BJ (cell line): ENCODE measurements around the gene FGD5. TPM values are rescaled to one million over a fixed set of nuclear protein-coding genes. Genes with fewer than 3 reads are reported as not detected.
"Not testable (repeated sequence)": the region's sequence is repeated elsewhere in the genome, so short reads cannot be mapped to it uniquely, and the experiment has no call there.

Experiments used
- CTCF ChIA-PET: fragments of 350-600 bp; formaldehyde crosslinking; extraction: SDS; loops from one replicate; lab custom pipeline; 2021; ENCODE audit warnings: antibody characterized with exemption, inconsistent platforms; lab: Yijun Ruan, JAX
- POLR2A ChIA-PET: fragments of 300-600 bp; sonication (Branson Sonifier 250); formaldehyde crosslinking; extraction: SDS; loops from one replicate; lab custom pipeline; 2021; ENCODE audit warnings: antibody characterized with exemption; lab: Charles Lee
- DNase-seq: peaks from one replicate; pipeline ENCODE4 v3.0.0-alpha.2; 2011; ENCODE audit warnings: low read depth
- H3K27me3 ChIP-seq: 2 replicates; pipeline ENCODE4 v1.6.0; 2011; ENCODE audit warnings: low read length; ENCODE audit not compliant: control insufficient read depth, insufficient read depth
- H3K36me3 ChIP-seq: 2 replicates; pipeline ENCODE4 v1.5.1; 2011; ENCODE audit warnings: low read length; ENCODE audit not compliant: control insufficient read depth, insufficient read depth
- H3K4me3 ChIP-seq: 2 replicates; pipeline ENCODE4 v1.5.1; 2011; ENCODE audit warnings: low read depth, mild to moderate bottlenecking, control low read depth, low read length
- CTCF ChIP-seq: IDR thresholded peaks from 2 replicates; pipeline ENCODE4 v1.5.1; 2011; ENCODE audit warnings: low read depth, mild to moderate bottlenecking, control low read depth, inconsistent platforms, low read length, moderate library complexity; ENCODE audit not compliant: insufficient read depth
- polyA plus RNA-seq: library from polyadenylated mRNA; depleted of rRNA; stranded (reverse); fragments of >200 nt; gene quantifications from 2 replicates; pipeline ENCODE4 v1.2.3, GENCODE V29; 2011

The FGD5 gene
- polyA plus RNA-seq, 1 experiment = not detected

GRCh38 chr3:14899993-14900618 is 81.3 kb downstream of the FGD5 start:
- no peak for TF ChIP-seq CTCF
- Histone ChIP-seq H3K27me3 (no peaks in the 10 kb centered on the region; the same call in 1 of the 2 replicates), H3K36me3 (no peaks in the 10 kb centered on the region), H3K4me3 (no peak overlapping the region)
- ChIA-PET POLR2A (no interaction called here), CTCF (no interaction called here)
- no peak for DNase-seq

GRCh38 chr3:14900881-14901873 is 82.4 kb downstream of the FGD5 start:
- TF ChIP-seq CTCF = no peak
- POLR2A ChIA-PET = no interaction called here
- Histone ChIP-seq H3K36me3 (no peaks in the 10 kb centered on the region), H3K4me3 (no peak overlapping the region), H3K27me3 (no peaks in the 10 kb centered on the region; the same call in 1 of the 2 replicates)
- CTCF ChIA-PET = no interaction called here
- no peak for DNase-seq

- CTCF ChIA-PET = no interaction called here
- no peak for TF ChIP-seq CTCF
- no peaks in the 10 kb centered on the region for H3K36me3 ChIP-seq
- H3K4me3 ChIP-seq = no peak overlapping the region
- H3K27me3 ChIP-seq = no peaks in the 10 kb centered on the region; the same call in 1 of the 2 replicates
- POLR2A ChIA-PET = no interaction called here
- no peak for DNase-seq
Observed at GRCh38 chr3:14902719-14903118, 84.0 kb downstream of the FGD5 start.

- POLR2A ChIA-PET, DNase-seq, H3K27me3 ChIP-seq, H3K36me3 ChIP-seq, H3K4me3 ChIP-seq: not testable (repeated sequence)
- CTCF ChIA-PET = interaction anchor here (1.5 kb wide), 1 partner anchor 18 kb away, joined by 5 read pairs; no protein-coding TSS in a partner anchor
Observed at GRCh38 chr3:14903501-14903900, 84.7 kb downstream of the FGD5 start.

GRCh38 chr3:14905055-14905657 is 86.4 kb downstream of the FGD5 start:
- no peak for DNase-seq
- CTCF ChIA-PET = interaction anchor here (0.6 to 1.7 kb wide), 3 partner anchors 9 to 123 kb away, joined by 3 read pairs; no protein-coding TSS in a partner anchor

More at GRCh38 chr3:14905055-14905657, 86.4 kb downstream of the FGD5 start:
- Histone ChIP-seq H3K27me3 (no peaks in the 10 kb centered on the region; the same call in 1 of the 2 replicates), H3K4me3 (no peak overlapping the region), H3K36me3 (no peaks in the 10 kb centered on the region)
- TF ChIP-seq CTCF = no peak
- POLR2A ChIA-PET = no interaction called here
